ENCODE data around the gene TGM5.
A peak's percentile ranks its signal among the peaks of the same experiment; 100 is the strongest.

The TGM5 gene

GRCh38 chr15:43196760-43197548, 69.8 kb downstream of the TGM5 start:
- no peak for DNase-seq (ENCODE audit: low spot score)

DNA sequence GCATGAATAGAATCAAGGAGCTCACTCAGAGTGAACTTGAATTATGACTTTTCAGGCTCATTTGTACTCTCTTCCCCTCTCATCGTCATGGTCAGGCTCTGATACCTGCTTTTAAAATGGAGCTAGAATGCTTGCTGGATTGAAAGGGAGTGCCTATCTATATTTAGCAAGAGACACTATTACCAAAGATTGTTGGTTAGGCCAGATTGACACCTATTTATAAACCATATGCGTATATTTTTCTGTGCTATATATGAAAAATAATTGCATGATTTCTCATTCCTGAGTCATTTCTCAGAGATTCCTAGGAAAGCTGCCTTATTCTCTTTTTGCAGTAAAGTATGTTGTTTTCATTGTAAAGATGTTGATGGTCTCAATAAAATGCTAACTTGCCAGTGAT, 71.9 kb downstream of the TGM5 start:
- no peak for DNase-seq (ENCODE audit: low spot score)

DNA sequence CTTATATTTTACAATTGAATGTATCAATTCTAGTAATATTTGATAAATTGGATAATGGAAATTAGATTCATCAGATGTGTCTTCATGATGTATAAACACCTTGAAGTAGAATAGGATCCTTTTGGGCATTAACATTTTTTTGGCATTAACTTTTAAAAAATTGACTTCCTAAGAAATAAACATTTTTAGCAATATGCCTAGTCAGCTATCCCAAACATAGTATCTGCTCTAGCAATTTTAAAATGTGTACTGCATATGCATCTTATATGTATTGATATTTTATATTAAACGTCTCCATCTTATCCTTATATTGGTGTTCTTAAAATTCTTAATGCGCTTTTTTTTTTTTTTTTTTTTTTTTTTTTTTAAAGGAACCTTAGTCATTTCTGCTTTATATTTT, 73.0 kb downstream of the TGM5 start:
- DNase-seq (ENCODE audit: low spot score): no peak

DNA sequence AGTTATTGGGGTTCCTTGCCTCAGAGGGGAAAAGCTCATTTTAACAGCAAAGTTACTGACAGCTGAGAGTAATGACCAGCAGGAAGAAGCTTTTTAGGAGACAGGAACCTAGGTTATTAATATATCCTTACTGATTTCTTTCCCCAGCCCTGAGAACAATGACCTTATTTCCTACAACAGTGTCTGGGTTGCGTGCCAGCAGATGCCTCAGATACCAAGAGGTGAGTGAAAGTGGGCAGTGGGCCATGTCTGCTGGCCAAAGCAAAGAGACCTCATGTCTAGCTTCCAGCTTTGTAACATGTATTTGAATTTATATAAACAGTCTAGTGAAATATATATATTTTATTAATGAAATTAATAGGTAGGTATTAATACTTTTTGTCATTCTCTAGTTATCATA, 76.5 kb downstream of the TGM5 start:
- DNase-seq (ENCODE audit: low spot score): no peak

DNA sequence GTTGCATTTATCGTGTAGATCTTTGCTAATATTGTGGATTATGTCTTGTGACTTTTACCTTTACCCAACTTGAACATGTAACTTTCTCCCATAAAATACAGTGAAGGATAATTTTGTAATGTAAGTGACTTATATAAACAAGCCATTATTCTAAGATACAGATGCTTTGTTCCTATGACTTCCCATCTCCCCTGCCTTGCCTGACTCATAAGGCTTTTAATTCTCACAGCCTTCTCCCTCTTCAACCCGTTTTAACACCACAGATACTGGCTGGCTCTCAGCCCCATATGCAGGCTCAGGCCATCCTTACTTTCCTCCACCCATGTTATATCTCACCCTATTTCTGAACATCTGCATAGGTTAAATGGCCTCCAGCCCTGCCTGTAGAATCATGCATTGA, 77.4 kb downstream of the TGM5 start:
- DNase-seq (ENCODE audit: low spot score): no peak

GRCh38 chr15:43187544-43188155, 79.1 kb downstream of the TGM5 start:
- no peak for DNase-seq (ENCODE audit: low spot score)

- DNase-seq (ENCODE audit: low spot score): no peak
Observed at GRCh38 chr15:43186003-43186353, 80.8 kb downstream of the TGM5 start.

DNA sequence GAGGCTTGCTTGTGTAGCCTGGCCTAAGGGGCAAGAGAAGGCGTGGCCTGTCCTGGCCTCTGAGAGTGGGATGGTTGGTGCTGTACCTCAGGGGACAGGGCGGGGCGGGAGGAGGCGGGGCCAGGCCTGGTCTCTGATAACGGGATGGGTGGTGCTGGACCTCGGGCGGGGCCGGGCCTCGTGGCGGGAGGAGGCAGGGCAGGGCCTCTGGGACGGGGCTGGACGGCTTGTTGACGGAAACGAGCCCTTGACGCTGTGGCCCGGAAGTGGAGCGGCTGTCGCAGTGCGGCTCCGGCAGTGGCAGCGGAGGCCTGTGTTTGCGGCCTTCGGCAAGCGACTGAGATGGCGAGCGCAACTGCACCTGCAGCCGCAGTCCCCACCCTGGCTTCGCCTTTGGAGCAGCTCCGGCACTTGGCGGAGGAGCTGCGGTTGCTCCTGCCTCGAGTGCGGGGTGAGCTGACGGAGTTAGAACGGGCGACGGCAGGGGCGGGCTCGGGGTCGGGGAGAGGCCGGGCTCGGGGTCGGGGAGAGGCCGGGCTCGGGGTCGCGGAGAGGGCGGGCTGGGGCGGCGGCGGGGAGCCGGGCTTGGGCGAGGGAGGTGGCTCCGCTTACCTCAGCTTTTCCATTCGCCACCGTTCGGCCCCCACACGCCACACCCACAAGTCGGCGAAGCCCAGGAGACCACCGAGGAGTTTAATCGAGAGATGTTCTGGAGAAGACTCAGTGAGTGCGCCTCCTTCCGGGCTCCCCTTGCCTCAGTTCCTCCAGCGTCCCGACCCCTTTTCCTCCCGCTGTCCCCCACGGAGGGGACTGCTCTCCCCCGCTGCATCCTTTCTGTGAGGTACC, 81.3 kb downstream of the TGM5 start, which contains the start of gene CCNDBP1:
TSS of gene CCNDBP1 (plus strand) at position 247 of the 846 bp plus-strand sequence. CDS start at position 343, 96 bp downstream.
- peak; percentile 98 for DNase-seq (ENCODE audit: low spot score)

- no peak for DNase-seq (ENCODE audit: low spot score)
Observed at GRCh38 chr15:43184407-43185124, 82.2 kb downstream of the TGM5 start.

GRCh38 chr15:43183270-43183669, 83.5 kb downstream of the TGM5 start:
- DNase-seq (ENCODE audit: low spot score): no peak
